T-cell (primary cell): Measurements from ENCODE around the gene RTTN. TPM values are rescaled to one million over a fixed set of nuclear protein-coding genes. Genes with fewer than 3 reads are reported as not detected.

Experiments used
- ATAC-seq, 4 experiments: fragments of 200-7000 bp in 3 of 4; fragments of 150-1000 bp in 1 of 4; cut with Tn5 transposase; replicated peaks in 1 of 4; 1 replicate in 3 of 4; 2 replicates in 1 of 4; pipeline ENCODE4 v1.10.0; 2021; ENCODE audit warnings: moderate library complexity in 3 of 4, mild to moderate bottlenecking in 2 of 4, moderate number of reproducible peaks in 1 of 4
- CTCF ChIA-PET, 2 donors: fragments of 300-600 bp; sonication (Branson Sonifier 250); formaldehyde crosslinking; loops; one replicate each; lab custom pipeline; 2022; ENCODE audit warnings: antibody characterized with exemption in 2 of 2; lab: Charles Lee
- POLR2A ChIA-PET, 2 donors: fragments of 300-600 bp; sonication (Branson Sonifier 250); formaldehyde crosslinking; loops; one replicate each; lab custom pipeline; 2022; ENCODE audit warnings: antibody characterized with exemption in 2 of 2; lab: Charles Lee
- DNase-seq, 35 experiments: peaks; one replicate each; pipeline versions ENCODE4 v3.0.0 to v3.0.0-alpha.2; 2013 to 2023
- H3K27ac ChIP-seq: one replicate; pipeline ENCODE4 v1.5.1; 2013; ENCODE audit warnings: low read length
- H3K27me3 ChIP-seq, 2 experiments: replicated peaks in 1 of 2; 1 replicate in 1 of 2; 2 replicates in 1 of 2; pipeline versions ENCODE4 v1.6.1 to v1.7.0; 2013; ENCODE audit warnings: low read length in 1 of 2, mixed read lengths in 1 of 2; ENCODE audit not compliant: control insufficient read depth in 2 of 2, insufficient read depth in 2 of 2; ENCODE audit errors: extremely low read depth in 1 of 2
- H3K36me3 ChIP-seq, 2 donors: 1 replicate in 1 of 2; 2 replicates in 1 of 2; pipeline versions ENCODE4 v1.6.1 to v1.7.0; 2013; ENCODE audit warnings: low read length in 1 of 2; ENCODE audit not compliant: control insufficient read depth in 2 of 2, insufficient read depth in 1 of 2; ENCODE audit errors: extremely low read depth in 1 of 2
- H3K4me1 ChIP-seq, 2 experiments: 1 replicate in 1 of 2; 2 replicates in 1 of 2; pipeline versions ENCODE4 v1.6.1 to v1.7.0; 2013; ENCODE audit warnings: low read length in 2 of 2, mixed read lengths in 1 of 2; ENCODE audit not compliant: insufficient read depth in 2 of 2, control insufficient read depth in 1 of 2; ENCODE audit errors: extremely low read depth in 1 of 2
- H3K4me3 ChIP-seq, 2 donors: 1 replicate in 1 of 2; 2 replicates in 1 of 2; pipeline versions ENCODE4 v1.5.1 to v1.7.0; 2013; ENCODE audit warnings: mild to moderate bottlenecking in 2 of 2, low read length in 1 of 2, moderate library complexity in 1 of 2; ENCODE audit not compliant: control insufficient read depth in 1 of 2; ENCODE audit errors: extremely low read depth in 1 of 2
- H3K9me3 ChIP-seq: 2 replicates; pipeline ENCODE4 v1.7.0; 2013
- H3K27ac Mint-ChIP-seq, 2 donors: one replicate each; pipeline ENCODE4 v1.8.0; 2020 to 2021; ENCODE audit warnings: mild to moderate bottlenecking in 2 of 2, mixed read lengths in 2 of 2
- H3K27me3 Mint-ChIP-seq, 2 donors: one replicate each; pipeline ENCODE4 v1.8.0; 2021 to 2022; ENCODE audit warnings: mixed read lengths in 2 of 2
- H3K36me3 Mint-ChIP-seq: one replicate; pipeline ENCODE4 v1.8.0; 2021; ENCODE audit warnings: mixed read lengths
- H3K4me1 Mint-ChIP-seq, 3 donors: one replicate each; pipeline ENCODE4 v1.8.0; 2020 to 2022; ENCODE audit warnings: mixed read lengths in 3 of 3, mild to moderate bottlenecking in 1 of 3
- H3K4me3 Mint-ChIP-seq, 3 donors: one replicate each; pipeline ENCODE4 v1.8.0; 2020 to 2022; ENCODE audit warnings: mild to moderate bottlenecking in 3 of 3, mixed read lengths in 3 of 3, moderate library complexity in 3 of 3
- H3K9me3 Mint-ChIP-seq, 3 donors: one replicate each; pipeline ENCODE4 v1.8.0; 2020 to 2022; ENCODE audit warnings: mixed read lengths in 3 of 3
- WGBS: methylation state at CpG from one replicate; pipeline ENCODE4 v1.1.5; 2013; ENCODE audit warnings: missing lambda C conversion rate; ENCODE audit not compliant: insufficient coverage; 5-methylcytosine and 5-hydroxymethylcytosine counted together
- total RNA-seq, 35 experiments: library from RNA in 6 of 35; stranded (reverse) in 6 of 35; fragments of 120-200 nt in 1 of 35; gene quantifications; one replicate each; pipeline versions ENCODE4 v1.2.1 to v1.2.4 and lab custom pipeline; 2013 to 2026

Gene RTTN
- total RNA-seq, 5 donors from 2014 or later (not counting 1 experiment from before 2014, with no cell fraction given) = 17.8 to 31.7 (median 19.4) TPM

- no peaks in the 10 kb centered on the region for H3K9me3 ChIP-seq
- H3K9me3 Mint-ChIP-seq = no peaks in the 10 kb centered on the region
- H3K27me3 Mint-ChIP-seq = no peaks in the 10 kb centered on the region
- no peak overlapping the region for H3K4me3 Mint-ChIP-seq
- ChIA-PET CTCF (no interaction called here), POLR2A (no interaction called here)
- H3K27me3 ChIP-seq = no peaks in the 10 kb centered on the region
- H3K4me3 ChIP-seq = no peak overlapping the region
- DNase-seq (no peak), ATAC-seq (no peak)
- no peak overlapping the region for H3K27ac Mint-ChIP-seq
- H3K4me1 Mint-ChIP-seq = no peaks in the 10 kb centered on the region
- H3K27ac ChIP-seq = no peak overlapping the region
- peaks cover 0 to 17% of the 10 kb centered on the region in 2 donors for H3K36me3 ChIP-seq
- WGBS = 93% methylated on average over 2 of the region's 4 CpGs
- no peaks in the 10 kb centered on the region for H3K4me1 ChIP-seq
- peaks cover 40% of the 10 kb centered on the region for H3K36me3 Mint-ChIP-seq
Observed at GRCh38 chr18:70047931-70048603, 157.4 kb downstream of the RTTN start.

DNA sequence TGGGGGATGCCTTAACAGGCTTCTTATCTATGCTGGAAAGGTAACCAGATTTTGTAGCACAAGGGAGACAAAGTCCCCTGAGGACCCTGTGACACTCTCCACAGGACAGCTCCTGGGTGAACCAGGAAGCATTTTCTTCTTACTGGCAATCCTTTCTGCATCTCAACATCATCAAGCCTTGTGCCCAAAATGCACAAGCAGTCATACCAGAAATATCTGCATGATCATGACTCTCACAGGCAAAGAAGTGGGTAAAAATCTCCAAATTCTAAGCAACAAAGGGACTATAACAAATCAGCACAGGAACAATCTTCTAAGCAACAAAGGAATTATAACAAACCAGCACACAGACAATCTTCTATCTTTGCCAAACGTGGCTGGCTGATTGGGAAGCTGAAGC is 158.7 kb downstream of the RTTN start:
- no peak overlapping the region for H3K4me3 Mint-ChIP-seq
- ChIA-PET CTCF (no interaction called here), POLR2A (no interaction called here)
- no peaks in the 10 kb centered on the region for H3K4me1 ChIP-seq
- ATAC-seq (no peak), DNase-seq (no peak)
- H3K27ac ChIP-seq = no peak overlapping the region
- no peaks in the 10 kb centered on the region for H3K27me3 Mint-ChIP-seq
- H3K9me3 Mint-ChIP-seq = no peaks in the 10 kb centered on the region
- no peaks in the 10 kb centered on the region for H3K27me3 ChIP-seq
- no peaks in the 10 kb centered on the region for H3K4me1 Mint-ChIP-seq
- peak overlapping the region in 1 of 2 donors; percentile 2 for H3K27ac Mint-ChIP-seq
- H3K4me3 ChIP-seq = no peak overlapping the region
- H3K36me3 ChIP-seq = peaks cover 0 to 13% of the 10 kb centered on the region in 2 donors
- WGBS = 83% methylated on average over 1 of the region's 1 CpG
- peaks cover 43% of the 10 kb centered on the region for H3K36me3 Mint-ChIP-seq
- H3K9me3 ChIP-seq = no peaks in the 10 kb centered on the region

GRCh38 chr18:70046207-70046606 is 159.3 kb downstream of the RTTN start:
- peaks cover 41% of the 10 kb centered on the region for H3K36me3 Mint-ChIP-seq
- no peaks in the 10 kb centered on the region for H3K27me3 Mint-ChIP-seq
- H3K27ac ChIP-seq = no peak overlapping the region
- H3K27me3 ChIP-seq = no peaks in the 10 kb centered on the region
- no peaks in the 10 kb centered on the region for H3K4me1 ChIP-seq
- H3K4me1 Mint-ChIP-seq = no peaks in the 10 kb centered on the region
- POLR2A ChIA-PET = no interaction called here
- DNase-seq (no peak), ATAC-seq (no peak)
- no peak overlapping the region for H3K4me3 ChIP-seq
- no peaks in the 10 kb centered on the region for H3K9me3 Mint-ChIP-seq
- WGBS = no CpG with 5 or more reads among the region's 2 CpGs
- no peak overlapping the region for H3K27ac Mint-ChIP-seq
- no peaks in the 10 kb centered on the region for H3K9me3 ChIP-seq
- H3K4me3 Mint-ChIP-seq = no peak overlapping the region
- CTCF ChIA-PET = no interaction called here
- H3K36me3 ChIP-seq = peaks cover 0 to 8% of the 10 kb centered on the region in 2 donors

DNA sequence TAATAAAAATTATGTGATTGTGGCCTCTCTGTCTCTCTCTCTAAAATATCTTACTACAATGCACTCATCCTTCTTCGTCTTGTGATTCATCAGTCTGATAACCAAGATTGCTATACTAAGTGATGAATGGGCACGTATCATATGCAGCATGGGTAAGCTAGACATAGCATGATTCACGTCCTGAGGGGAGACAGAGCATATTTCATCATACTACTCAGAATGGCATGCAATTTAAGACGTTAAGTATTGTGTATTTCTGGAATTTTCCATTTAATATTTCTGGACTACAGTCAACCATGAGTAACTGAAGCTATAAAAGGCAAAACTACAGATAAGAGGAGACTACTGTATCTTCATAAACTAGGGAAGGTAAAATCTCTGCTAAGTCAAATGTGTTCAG is 160.9 kb downstream of the RTTN start:
- Histone ChIP-seq H3K9me3 (no peaks in the 10 kb centered on the region), H3K4me1 (no peaks in the 10 kb centered on the region), H3K4me3 (no peak overlapping the region), H3K27me3 (no peaks in the 10 kb centered on the region), H3K36me3 (peaks cover 0 to 5% of the 10 kb centered on the region in 2 donors), H3K27ac (no peak overlapping the region)
- ATAC-seq (no peak), DNase-seq (no peak)
- H3K9me3 Mint-ChIP-seq = no peaks in the 10 kb centered on the region
- peaks cover 36% of the 10 kb centered on the region for H3K36me3 Mint-ChIP-seq
- ChIA-PET POLR2A (no interaction called here), CTCF (interaction anchor here in 1 of 2 donors (0.6 kb wide), 1 partner anchor 215 kb away, joined by 4 read pairs; no protein-coding TSS in a partner anchor)
- WGBS = no CpG with 5 or more reads among the region's 4 CpGs
- no peaks in the 10 kb centered on the region for H3K4me1 Mint-ChIP-seq
- H3K4me3 Mint-ChIP-seq = no peak overlapping the region
- no peaks in the 10 kb centered on the region for H3K27me3 Mint-ChIP-seq
- H3K27ac Mint-ChIP-seq = no peak overlapping the region

GRCh38 chr18:70041459-70042050 is 163.9 kb downstream of the RTTN start:
- H3K4me3 Mint-ChIP-seq = no peak overlapping the region
- no peak overlapping the region for H3K27ac ChIP-seq
- POLR2A ChIA-PET = no interaction called here
- H3K9me3 Mint-ChIP-seq = peaks cover 0 to 3% (median 0%) of the 10 kb centered on the region in 3 donors
- DNase-seq (no peak), ATAC-seq (no peak)
- no peaks in the 10 kb centered on the region for H3K4me1 ChIP-seq
- no peaks in the 10 kb centered on the region for H3K9me3 ChIP-seq
- peaks cover 58% of the 10 kb centered on the region for H3K36me3 Mint-ChIP-seq
- no peaks in the 10 kb centered on the region for H3K27me3 ChIP-seq
- WGBS = 100% methylated on average over 1 of the region's 4 CpGs
- no peak overlapping the region for H3K4me3 ChIP-seq
- no peaks in the 10 kb centered on the region for H3K27me3 Mint-ChIP-seq
- CTCF ChIA-PET = no interaction called here
- peaks cover 5 to 8% of the 10 kb centered on the region in 2 donors for H3K36me3 ChIP-seq
- H3K27ac Mint-ChIP-seq = no peak overlapping the region
- H3K4me1 Mint-ChIP-seq = no peaks in the 10 kb centered on the region

DNA sequence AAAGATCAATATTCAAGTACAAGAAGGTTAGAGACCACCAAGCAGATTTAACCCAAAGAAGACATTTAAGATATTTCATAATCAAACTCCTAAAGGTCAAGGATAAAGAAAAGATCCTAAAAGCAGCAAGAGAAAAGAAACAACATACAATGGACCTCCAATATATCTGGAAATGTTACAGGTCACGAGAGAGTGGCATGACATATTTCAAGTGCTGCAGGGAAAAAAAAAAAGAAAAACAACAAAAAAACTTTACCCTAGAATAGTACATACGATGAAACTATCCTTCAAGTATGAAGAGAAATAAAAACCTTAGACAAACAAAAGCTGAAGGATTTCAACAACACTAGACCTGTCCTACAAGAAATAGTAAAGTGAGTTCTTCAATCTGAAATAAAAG is 166.3 kb downstream of the RTTN start:
- DNase-seq = no peak
- H3K27ac ChIP-seq = no peak overlapping the region
- no peak overlapping the region for H3K4me3 ChIP-seq
- POLR2A ChIA-PET = no interaction called here
- Mint-ChIP-seq H3K36me3 (peaks cover 76% of the 10 kb centered on the region), H3K27me3 (no peaks in the 10 kb centered on the region), H3K4me3 (no peak overlapping the region), H3K9me3 (peaks cover 0 to 8% (median 0%) of the 10 kb centered on the region in 3 donors), H3K27ac (no peak overlapping the region), H3K4me1 (no peaks in the 10 kb centered on the region)
- peaks cover 5 to 10% of the 10 kb centered on the region in 2 donors for H3K36me3 ChIP-seq
- no peaks in the 10 kb centered on the region for H3K9me3 ChIP-seq
- H3K4me1 ChIP-seq = no peaks in the 10 kb centered on the region
- CTCF ChIA-PET = no interaction called here
- H3K27me3 ChIP-seq = no peaks in the 10 kb centered on the region
- WGBS = no CpG with 5 or more reads among the region's 2 CpGs
- ATAC-seq = no peak
